Liver (tissue), 3 donors: ENCODE results near the gene BRIP1.

ENCODE experiments used
- CTCF ChIP-seq: fragments of 150-350 bp; IDR thresholded peaks from 2 replicates; pipeline ENCODE4 v1.5.1; 2017; ENCODE audit warnings: improper control_type of control experiment, low read depth, low read length; ENCODE audit not compliant: missing input control
- EGR1 ChIP-seq, 2 donors: IDR thresholded peaks; 2 replicates each; pipeline ENCODE4 v1.6.1; 2016 to 2018; ENCODE audit warnings: antibody characterized with exemption in 2 of 2, low read depth in 2 of 2
- FOXA1 ChIP-seq: IDR thresholded peaks from 2 replicates; pipeline ENCODE4 v1.6.1; 2016; ENCODE audit warnings: antibody characterized with exemption
- FOXA2 ChIP-seq: IDR thresholded peaks from 2 replicates; pipeline ENCODE4 v1.6.1; 2016; ENCODE audit warnings: antibody characterized with exemption
- GABPA ChIP-seq, 2 donors: IDR thresholded peaks in 1 of 2; conservative IDR thresholded peaks in 1 of 2; 2 replicates each; pipeline ENCODE4 v1.6.1; 2016; ENCODE audit warnings: antibody characterized with exemption in 2 of 2, mild to moderate bottlenecking in 1 of 2, moderate library complexity in 1 of 2
- JUND ChIP-seq, 2 donors: IDR thresholded peaks; 2 replicates each; pipeline ENCODE4 v1.6.1; 2016; ENCODE audit warnings: antibody characterized with exemption in 2 of 2
- RAD21 ChIP-seq, 2 donors: IDR thresholded peaks; 2 replicates each; pipeline ENCODE4 v1.6.1; 2016; ENCODE audit warnings: antibody characterized with exemption in 2 of 2, mild to moderate bottlenecking in 2 of 2
- RXRA ChIP-seq, 2 donors: IDR thresholded peaks; 2 replicates each; pipeline ENCODE4 v1.6.1; 2017 to 2018; ENCODE audit warnings: antibody characterized with exemption in 2 of 2, mild to moderate bottlenecking in 1 of 2
- SP1 ChIP-seq: IDR thresholded peaks from 2 replicates; pipeline ENCODE4 v1.6.1; 2018; ENCODE audit warnings: antibody characterized with exemption, mild to moderate bottlenecking
- TF ChIP-seq, protein P1 (sequence below): IDR thresholded peaks from 2 replicates; pipeline ENCODE4 v1.6.1; 2016; ENCODE audit warnings: antibody characterized with exemption
- TF ChIP-seq, protein P2 (sequence below): IDR thresholded peaks from 2 replicates; pipeline ENCODE4 v1.6.1; 2016; ENCODE audit warnings: antibody characterized with exemption
- TF ChIP-seq, protein P3 (sequence below): IDR thresholded peaks from 2 replicates; pipeline ENCODE4 v1.6.1; 2016; ENCODE audit warnings: antibody characterized with exemption
- TF ChIP-seq, protein P4 (sequence below): IDR thresholded peaks from 2 replicates; pipeline ENCODE4 v1.6.1; 2016; ENCODE audit warnings: antibody characterized with exemption, mild to moderate bottlenecking
- donor health status: healthy.
- donor health status: healthy.

DNA sequence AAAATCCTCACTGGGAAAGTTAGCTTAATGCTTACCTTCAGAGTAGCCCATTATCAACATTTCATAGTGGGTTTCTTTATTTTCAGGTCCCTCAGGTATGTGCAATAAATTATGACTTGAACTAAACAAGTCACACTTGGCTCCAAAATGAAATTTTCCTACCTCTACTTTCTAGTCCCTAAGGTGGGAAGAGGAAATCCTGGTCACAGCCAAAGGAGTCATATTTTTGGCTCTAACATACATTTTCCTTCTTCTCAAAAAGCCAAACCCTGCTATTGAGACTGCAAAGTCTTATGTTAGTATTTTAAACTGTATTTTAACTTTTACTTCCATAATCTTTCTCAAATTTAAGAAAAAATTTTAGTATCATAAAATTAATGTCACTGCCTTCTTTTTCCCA, 128.9 kb downstream of the BRIP1 start:
- TF ChIP-seq, protein P1, sequence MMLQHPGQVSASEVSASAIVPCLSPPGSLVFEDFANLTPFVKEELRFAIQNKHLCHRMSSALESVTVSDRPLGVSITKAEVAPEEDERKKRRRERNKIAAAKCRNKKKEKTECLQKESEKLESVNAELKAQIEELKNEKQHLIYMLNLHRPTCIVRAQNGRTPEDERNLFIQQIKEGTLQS, result no peak
- no peak for TF ChIP-seq FOXA2
- TF ChIP-seq, protein P2, sequence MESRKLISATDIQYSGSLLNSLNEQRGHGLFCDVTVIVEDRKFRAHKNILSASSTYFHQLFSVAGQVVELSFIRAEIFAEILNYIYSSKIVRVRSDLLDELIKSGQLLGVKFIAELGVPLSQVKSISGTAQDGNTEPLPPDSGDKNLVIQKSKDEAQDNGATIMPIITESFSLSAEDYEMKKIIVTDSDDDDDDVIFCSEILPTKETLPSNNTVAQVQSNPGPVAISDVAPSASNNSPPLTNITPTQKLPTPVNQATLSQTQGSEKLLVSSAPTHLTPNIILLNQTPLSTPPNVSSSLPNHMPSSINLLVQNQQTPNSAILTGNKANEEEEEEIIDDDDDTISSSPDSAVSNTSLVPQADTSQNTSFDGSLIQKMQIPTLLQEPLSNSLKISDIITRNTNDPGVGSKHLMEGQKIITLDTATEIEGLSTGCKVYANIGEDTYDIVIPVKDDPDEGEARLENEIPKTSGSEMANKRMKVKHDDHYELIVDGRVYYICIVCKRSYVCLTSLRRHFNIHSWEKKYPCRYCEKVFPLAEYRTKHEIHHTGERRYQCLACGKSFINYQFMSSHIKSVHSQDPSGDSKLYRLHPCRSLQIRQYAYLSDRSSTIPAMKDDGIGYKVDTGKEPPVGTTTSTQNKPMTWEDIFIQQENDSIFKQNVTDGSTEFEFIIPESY, result no peak
- TF ChIP-seq CTCF, result no peak
- TF ChIP-seq, protein P3, sequence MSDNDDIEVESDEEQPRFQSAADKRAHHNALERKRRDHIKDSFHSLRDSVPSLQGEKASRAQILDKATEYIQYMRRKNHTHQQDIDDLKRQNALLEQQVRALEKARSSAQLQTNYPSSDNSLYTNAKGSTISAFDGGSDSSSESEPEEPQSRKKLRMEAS, result no peak
- TF ChIP-seq, protein P4, sequence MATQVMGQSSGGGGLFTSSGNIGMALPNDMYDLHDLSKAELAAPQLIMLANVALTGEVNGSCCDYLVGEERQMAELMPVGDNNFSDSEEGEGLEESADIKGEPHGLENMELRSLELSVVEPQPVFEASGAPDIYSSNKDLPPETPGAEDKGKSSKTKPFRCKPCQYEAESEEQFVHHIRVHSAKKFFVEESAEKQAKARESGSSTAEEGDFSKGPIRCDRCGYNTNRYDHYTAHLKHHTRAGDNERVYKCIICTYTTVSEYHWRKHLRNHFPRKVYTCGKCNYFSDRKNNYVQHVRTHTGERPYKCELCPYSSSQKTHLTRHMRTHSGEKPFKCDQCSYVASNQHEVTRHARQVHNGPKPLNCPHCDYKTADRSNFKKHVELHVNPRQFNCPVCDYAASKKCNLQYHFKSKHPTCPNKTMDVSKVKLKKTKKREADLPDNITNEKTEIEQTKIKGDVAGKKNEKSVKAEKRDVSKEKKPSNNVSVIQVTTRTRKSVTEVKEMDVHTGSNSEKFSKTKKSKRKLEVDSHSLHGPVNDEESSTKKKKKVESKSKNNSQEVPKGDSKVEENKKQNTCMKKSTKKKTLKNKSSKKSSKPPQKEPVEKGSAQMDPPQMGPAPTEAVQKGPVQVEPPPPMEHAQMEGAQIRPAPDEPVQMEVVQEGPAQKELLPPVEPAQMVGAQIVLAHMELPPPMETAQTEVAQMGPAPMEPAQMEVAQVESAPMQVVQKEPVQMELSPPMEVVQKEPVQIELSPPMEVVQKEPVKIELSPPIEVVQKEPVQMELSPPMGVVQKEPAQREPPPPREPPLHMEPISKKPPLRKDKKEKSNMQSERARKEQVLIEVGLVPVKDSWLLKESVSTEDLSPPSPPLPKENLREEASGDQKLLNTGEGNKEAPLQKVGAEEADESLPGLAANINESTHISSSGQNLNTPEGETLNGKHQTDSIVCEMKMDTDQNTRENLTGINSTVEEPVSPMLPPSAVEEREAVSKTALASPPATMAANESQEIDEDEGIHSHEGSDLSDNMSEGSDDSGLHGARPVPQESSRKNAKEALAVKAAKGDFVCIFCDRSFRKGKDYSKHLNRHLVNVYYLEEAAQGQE, result no peak
- TF ChIP-seq JUND (IDR thresholded peaks at IDR 0.05), result no peak
- TF ChIP-seq GABPA (IDR thresholded peaks at IDR 0.05 in 1 of 2, conservative IDR thresholded peaks at IDR 0.05 in 1 of 2), result no peak
- no peak for TF ChIP-seq RXRA (IDR thresholded peaks at IDR 0.05)
- no peak for TF ChIP-seq EGR1 (IDR thresholded peaks at IDR 0.05; ENCODE audit: low read depth in 2 of 2)
- TF ChIP-seq SP1, result no peak
- no peak for TF ChIP-seq FOXA1
- TF ChIP-seq RAD21 (IDR thresholded peaks at IDR 0.05), result no peak
